CD4-positive, alpha-beta T cell treated with Interleukin-17A for 1 hour (primary cell): Measurements from ENCODE around the gene HPSE2.
"Not testable (repeated sequence)": the region's sequence is repeated elsewhere in the genome, so short reads cannot be mapped to it uniquely, and the experiment has no call there.

Experiments used
- DNase-seq: peaks from one replicate; pipeline ENCODE4 v3.0.0-alpha.2; 2020

HPSE2 gene

DNA sequence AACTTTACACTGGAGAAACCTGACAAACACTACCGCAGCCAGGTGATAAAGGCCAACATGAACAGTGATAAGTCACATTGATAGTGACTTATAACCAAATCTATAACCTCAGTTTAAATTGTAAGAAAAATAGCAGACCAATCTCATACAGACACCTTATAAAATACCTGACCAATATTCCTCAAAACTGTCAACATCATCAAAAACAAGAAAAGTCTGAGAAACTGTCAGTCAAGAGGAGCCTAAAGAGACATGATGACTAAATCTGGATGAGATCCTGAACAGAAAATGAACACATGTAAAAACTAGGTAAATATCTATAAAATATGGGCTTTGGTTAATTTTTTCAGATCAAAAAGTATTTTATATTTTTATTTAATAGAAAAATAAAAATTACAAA is 233.3 kb downstream of the HPSE2 start:
- no peak for DNase-seq

DNA sequence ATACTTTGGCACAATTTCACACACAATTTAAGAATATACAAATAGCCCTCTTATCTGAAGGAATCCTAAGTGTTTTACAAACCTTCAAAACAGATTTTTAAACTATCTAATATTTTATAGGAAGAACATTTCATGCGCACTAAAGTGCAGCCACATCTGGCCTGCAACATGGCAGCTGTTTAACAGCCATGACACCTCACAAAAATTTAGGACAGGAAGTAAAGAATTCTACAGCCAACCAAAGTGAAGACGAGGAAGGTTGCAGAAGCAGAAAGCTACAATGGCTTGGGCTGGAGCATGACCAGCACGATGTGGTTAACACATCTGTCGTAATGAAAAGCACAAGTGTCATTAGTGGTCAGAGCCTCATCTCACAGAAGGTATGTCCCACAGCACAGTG is 238.1 kb downstream of the HPSE2 start:
- no peak for DNase-seq

DNA sequence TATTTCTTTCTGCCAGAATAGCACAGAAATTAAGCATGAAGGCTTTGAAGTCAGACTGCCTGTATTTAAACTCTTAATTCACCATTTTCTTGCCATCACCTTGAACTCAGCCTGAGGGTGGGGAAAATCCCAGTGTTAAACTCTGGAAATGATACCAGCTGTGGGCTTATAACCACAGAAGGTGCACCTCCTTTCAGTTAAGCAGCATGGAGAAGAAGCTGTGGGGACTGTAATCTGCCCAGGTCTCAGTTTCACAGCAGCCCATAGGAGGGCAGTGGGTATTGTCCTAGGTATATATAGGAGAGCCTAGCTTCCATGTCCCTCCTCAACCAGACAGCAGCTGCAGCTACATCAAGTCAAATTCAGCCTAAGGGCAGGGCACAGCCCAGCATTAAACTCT is 241.6 kb downstream of the HPSE2 start:
- DNase-seq: no peak

DNA sequence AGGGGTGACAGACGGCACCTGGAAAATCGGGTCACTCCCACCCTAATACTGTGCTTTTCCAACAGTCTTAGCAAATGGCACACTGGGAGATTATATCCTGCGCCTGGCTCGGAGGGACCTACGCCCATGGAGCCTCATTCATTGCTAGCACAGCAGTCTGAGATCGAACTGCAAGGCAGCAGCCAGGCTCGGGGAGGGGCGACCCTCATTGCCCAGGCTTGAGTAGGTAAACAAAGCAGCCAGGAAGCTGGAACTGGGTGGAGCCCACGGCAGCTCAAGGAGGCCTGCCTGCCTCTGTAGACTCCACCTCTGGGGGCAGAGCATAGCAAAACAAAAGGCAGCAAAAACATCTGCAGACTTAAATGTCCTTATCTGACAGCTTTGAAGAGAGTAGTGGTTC is 251.9 kb downstream of the HPSE2 start:
- DNase-seq: not testable (repeated sequence)

DNA sequence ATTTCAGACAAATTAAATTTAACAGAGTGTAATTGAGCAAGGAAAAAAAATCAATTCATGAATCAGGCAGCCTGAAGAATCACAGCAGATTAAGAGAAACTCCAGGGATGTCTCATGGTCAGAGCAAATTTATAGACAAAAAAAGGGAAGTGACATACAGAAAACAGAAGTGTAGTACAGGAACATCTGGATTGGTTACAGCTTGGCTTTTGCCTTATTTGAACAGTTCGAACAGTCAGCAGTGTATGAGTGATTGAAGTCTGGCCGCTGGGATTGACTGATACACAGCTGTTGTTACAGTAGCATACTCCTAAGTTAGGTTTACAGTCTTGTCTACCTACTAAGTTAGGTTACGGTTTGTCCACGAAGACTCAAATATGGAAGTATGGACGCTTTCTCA is 255.3 kb downstream of the HPSE2 start:
- no peak for DNase-seq

DNA sequence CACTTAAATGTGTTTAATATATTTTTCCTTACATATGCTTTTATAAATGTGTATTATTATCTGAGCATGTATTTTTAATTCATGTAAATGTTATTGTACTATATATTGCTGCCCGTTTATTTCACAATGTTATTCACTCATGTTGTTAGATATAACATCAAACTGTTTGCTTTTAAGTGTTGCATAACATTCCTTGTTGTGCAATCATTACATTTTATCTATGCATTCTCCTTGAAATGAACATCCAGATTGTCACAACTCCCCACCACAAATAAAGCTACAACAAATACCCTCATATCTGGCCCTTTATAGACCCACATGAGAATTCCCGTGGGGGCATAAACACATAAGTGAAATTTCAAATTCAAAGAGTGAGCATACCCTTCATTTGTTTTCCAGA is 264.2 kb downstream of the HPSE2 start:
- no peak for DNase-seq

DNA sequence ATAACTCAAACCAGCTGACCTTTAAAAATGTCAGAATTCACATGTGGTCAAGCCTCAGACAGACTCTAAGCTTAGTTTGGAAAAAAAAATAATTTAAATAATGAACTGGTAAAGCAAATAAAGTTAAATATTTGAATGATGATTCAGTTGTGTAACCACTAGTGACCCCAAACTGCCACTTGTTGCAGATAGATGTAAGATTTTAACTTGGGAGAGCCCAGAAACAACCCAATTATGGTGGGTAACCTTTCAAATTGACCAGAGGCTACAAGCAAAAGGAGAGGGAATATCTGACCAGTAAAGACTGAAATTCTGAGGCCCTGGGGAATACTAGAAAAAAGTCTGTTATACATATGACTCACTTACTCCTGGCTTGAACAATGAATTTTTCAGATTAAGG is 268.1 kb downstream of the HPSE2 start:
- DNase-seq: no peak

DNA sequence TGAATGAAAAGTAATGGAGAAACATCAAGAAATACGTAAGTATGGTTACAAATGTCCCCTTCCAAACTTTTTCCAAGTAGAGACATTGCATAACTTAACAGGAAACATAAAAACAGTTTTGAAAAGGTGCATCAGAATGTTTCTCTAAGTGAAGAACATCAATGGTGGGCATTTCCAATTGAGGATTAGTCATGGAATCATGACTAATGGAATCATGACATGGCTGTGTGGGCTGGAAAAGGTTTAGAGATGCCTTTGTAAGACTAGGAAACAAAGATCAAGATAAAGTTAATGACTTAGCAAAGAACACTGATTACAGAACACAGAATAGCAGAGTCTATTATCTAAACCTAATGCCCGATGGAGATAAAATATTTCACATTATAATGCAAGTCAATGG is 272.0 kb downstream of the HPSE2 start:
- no peak for DNase-seq

DNA sequence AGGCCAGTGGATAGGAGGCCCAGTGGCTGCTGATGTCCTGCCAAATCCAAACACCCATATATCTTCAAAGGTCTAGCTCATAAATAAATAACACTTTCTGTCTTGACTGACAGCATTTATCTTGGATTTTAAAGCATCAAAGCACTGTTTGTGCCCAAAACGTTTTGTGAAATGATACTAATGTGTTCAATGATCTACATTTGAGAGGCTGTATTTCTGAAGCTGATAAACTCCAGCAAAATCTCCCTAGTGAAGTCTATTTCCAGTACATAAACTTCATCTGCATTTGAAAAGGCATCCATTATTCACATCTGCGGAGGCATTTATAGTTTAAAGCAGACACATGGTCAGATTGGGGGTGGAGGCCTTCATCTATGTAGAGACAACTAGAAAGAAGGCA is 276.3 kb downstream of the HPSE2 start:
- no peak for DNase-seq

DNA sequence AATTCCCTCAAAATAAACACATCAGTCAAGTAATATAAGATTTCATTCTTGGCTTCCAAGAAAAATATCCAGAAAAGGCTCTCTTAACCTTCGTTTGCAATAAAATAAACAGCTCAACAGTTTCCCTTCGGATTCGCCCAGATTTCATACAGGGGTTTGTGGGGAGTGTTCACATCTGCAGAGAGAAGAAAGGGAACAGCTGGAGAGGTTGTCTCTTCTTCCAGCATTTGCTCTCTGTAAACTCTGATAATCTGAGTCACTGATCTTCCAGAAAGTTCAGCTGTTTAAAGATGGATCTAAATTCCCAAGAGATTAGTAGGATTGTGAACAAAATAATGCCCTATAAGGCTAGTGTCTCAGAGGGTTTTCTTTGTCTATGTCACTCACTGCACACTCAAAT is 277.9 kb downstream of the HPSE2 start:
- no peak for DNase-seq

DNA sequence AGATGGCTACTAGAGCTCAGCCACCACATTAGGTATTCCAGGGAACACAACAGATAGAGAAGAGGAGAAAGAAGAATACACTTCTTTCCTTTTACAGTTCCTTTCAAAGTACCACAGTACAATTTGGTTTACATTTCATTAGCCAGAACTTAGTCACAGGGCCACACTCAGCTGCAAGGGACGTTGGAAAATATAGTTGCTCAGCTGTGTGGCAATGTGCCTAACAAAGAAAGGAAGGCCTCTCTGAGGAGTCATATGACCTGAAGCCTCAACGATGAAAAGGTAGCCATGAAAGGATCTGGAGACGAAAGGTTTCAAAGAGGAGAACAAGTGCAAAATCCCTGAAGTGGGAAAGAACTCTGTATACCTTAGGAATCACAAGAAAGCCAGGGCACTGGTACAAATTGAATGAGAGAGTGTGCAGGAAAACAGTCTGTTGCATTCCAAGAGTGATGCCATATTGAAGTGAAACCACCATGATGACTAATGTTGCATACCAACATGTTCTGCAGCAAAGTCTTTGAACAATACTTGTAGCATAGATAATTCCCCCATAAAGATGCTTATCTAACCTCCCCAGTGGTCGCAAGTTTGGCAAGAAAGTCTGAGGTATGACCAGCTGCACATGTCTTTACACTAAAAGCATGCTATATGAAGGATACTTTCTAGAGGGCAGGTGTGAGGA is 278.9 kb downstream of the HPSE2 start:
- DNase-seq: no peak

DNA sequence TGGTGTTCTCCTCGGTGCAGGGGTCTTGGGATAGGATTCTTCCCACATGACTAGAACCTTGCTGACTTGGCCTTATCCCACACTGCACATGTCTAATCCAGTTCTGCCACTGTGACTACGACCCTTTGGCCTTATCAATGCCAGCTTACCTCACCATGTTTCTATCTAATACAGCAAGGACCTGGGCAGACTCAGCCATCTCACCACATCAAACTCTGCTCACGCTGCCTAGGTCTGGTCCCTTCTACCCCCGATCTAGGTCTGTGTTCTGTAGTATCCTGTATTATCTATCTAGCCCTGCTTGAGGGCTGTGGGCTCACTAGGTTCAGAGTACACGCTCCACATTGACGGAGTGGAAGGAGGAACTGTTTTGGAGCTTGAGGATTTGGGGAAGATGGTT is 282.4 kb downstream of the HPSE2 start:
- DNase-seq: no peak

DNA sequence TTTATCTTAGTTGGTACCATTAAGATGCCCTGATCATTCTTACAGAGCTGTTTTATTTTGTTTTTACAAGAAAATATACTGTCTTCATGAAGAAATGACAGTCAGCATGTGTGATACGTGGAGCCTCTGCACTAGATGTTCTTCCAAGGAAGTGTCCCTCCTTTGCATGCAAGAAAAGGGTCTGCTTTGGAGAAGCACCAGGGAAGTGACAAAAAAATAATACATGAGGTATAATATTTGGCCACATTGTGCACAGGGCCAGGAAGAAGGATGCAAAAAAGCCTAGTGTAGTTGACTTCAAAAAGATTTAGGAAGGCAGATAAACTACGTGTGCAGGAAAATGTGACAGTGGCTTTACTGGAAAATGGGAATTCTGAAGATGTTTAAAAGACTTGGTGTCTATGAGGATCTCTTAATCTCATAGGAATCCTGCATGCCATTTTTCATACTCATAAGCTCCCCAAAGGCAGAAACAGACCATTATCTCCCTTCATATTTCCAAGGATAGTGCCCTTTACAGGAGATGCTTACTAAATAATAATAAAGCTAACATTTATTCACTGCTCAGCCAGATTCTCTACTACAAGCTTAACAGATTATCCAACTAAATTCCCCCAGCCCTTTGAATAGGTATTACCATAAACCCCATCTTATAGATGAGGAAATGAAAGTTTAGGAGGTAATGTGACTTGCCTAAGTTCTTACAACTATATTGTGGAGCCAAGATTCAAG is 284.2 kb downstream of the HPSE2 start:
- DNase-seq: no peak

DNA sequence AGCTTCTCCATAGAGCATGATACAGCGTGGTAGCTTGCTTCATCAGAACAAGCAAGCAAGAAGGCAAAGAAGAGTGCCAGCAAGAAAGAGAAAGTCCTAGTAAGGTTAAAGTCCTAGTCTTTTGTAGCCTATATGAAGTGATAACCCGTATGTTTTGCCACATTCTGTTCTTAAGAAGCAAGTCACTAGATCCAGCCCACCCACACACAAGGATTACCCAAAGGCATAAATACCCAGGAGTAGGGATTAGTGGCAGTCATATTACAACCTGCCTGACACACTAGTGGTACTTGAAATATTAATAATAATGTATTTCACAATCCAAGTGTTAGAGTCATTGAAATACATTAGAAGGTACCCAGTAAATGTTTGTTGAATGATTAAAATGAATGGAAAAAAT is 285.5 kb downstream of the HPSE2 start:
- no peak for DNase-seq

DNA sequence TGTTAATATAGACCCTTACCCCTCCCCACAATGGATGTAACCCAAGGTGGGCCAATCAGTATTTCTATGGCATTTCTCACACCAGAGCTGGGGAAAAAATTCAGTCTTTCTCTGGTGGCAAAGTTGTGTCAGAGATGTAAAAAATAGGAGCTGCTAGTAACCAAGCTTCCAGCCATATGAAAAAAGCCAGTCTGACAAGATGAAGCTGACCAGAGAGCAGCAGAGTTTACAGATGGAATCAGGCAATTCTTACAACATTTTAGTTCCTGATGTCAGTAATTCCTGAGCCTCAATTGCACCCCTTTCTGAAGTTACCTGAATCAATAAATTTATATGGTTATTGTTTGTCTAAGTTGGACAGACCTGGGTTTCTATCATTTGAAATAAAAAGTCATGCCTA is 286.3 kb downstream of the HPSE2 start:
- no peak for DNase-seq

DNA sequence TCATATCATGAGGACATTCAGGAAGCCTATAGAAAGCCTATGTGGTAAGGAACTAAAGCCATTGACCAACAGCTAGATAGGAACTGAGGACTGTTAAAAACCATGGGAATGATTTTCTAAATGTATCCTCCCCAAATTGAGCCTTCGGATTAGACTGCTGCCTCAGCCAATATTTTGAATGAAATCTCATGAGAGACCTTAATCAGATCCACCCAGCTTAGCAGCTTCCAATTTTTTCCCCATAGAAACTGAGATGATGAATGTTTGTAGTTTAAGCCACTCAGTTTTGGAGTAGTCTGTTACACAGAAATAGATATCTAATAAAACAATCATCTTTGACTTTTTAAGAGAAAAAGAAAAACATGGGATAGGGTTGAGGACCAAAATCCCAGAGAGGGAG is 292.0 kb downstream of the HPSE2 start:
- DNase-seq: no peak

DNA sequence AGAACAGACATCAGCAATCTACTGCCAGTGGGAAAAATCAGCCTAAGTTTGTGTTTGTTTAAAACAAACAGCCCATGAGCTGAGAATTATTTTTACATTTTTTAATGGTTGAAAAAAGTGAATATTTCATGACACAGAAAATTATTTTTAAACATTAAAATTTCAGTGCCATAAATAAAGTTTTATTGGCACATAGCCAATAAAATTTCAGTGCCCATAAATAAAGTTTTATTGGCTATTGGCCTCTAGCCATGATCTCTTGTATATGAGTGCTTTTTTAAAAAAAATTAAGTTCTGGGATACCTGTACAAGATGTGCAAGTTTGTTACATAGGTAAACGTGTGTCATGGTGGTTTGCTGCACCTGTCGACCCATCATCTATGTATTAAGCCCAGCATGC is 305.9 kb downstream of the HPSE2 start:
- DNase-seq: no peak

DNA sequence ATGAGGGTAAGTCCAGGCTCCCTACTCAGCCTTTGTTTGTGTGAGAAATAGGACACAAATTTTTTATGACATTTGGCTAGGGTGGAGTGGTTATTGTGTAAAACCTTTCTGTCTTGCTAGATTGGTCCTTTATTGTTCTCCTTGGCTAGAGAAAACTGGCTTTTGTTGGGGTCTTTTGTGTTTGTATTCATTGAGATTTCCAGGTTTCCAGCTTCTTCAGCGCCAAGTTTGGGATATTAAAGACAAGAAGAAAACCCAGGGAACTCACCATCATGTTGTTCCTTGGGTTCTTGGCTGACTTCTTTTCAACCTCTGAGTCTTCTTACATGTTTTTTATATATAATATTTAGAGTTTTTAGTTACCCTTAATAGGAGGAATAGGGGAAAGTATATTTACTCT is 310.0 kb downstream of the HPSE2 start:
- no peak for DNase-seq

DNA sequence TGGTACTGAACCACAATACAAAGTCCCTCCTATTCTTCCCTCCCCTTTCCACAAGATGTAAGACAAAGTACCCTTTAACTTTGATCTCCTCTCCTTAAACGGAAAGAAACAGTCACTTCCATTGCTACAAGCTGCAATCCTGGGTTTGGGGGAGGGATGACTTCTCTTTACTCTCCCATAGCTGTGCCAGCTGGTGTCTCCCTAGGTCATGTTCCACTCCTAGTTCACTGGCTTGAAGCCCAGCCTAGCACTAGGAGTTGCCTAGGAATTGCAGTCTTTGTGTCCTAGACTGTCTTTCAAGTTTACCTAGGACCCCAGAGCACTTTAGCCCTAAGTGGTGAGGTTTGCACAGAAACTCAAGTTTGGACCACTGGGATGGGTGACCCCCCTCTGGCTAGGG is 311.1 kb downstream of the HPSE2 start:
- DNase-seq: no peak

DNA sequence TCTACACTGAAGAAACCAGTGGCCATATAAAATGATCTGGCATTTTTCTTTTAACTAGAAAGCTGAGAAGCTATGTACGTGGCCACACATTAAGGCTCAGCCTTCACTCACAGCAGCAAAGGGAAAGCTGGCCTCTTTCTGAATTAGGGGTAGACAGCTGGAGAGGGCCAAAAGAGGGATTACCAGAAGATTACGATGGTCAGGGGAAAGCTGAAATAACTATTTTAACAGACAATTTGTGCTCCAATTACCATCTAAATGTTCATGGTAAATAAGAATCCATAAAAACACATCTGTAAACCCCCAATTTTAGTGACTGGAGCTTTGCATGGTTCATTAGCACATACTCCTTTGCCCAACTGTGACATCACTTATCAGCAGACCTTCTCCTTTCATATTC is 314.3 kb downstream of the HPSE2 start:
- DNase-seq: no peak

DNA sequence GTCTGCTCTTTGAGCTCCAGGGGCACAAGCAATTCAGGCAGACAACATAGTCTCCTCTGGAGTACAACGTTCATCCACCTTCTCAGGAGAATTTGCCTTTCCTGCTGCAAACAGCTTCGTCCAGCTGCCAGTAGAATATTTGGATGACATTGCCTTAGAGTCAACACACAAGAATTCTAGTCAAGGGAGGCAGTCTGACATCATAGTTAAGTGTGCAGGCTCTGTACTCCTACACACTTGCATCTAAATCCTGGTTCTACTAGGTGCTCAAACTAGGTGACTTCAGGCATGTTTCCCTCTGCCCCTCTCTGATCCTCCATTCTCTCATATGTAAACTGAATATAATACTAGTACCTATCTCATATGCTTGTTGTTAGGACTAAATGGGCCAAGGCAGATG is 314.8 kb downstream of the HPSE2 start:
- no peak for DNase-seq

DNA sequence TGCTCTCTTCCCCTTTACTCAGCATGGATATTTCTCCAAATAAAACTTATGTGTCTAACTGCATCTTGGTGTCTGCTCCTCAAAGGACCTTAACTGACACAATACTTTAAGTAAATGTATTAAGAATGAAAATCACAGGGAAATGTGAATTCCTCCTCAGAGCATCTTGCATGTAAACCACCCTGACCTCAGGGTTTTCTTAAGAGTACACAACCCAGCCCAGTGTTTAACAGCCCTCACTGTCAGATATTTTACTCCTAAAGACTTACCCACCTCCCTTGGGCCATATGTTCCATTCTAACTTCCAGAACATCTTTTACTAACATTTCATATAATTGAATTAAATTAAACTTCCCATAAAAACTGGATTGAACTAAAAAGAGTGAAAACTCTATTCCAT is 315.3 kb downstream of the HPSE2 start:
- DNase-seq: no peak

DNA sequence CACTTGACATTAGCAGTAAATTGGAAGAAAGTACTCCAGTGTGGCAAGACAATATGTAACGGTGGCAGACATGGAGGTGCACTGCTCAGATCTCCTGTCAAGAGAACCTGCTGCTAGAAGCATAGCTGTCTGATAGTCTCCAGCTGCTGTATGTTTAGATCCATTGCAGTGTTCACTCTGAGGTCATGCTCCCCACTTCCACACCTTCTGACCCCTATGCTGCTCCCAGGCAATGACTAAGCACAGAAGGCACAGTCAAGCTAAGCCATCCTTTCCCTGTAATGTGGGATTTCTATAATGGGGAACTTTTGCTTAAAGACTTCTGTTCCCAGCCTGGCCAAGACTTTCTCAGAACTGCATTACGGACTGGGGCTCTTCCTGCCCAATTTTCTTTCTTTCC is 315.8 kb downstream of the HPSE2 start:
- no peak for DNase-seq

DNA sequence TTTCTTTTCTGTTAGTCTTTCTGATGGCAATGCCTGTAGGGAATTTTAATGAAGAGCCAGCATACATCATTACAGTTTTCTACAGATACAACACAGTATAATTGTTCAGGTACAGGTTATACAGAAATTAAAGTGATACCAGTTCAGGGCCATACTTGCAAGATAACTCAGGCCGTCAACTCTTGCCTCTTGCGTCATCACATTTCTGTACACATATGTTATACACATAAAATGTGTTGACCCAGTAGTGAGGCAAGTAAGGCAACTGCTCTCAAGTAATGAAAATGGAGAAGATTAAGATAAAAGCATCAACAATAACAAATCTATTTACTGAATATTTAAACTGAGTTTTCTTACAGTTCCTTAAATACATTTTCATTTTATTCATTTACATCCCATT is 317.8 kb downstream of the HPSE2 start:
- DNase-seq: no peak

DNA sequence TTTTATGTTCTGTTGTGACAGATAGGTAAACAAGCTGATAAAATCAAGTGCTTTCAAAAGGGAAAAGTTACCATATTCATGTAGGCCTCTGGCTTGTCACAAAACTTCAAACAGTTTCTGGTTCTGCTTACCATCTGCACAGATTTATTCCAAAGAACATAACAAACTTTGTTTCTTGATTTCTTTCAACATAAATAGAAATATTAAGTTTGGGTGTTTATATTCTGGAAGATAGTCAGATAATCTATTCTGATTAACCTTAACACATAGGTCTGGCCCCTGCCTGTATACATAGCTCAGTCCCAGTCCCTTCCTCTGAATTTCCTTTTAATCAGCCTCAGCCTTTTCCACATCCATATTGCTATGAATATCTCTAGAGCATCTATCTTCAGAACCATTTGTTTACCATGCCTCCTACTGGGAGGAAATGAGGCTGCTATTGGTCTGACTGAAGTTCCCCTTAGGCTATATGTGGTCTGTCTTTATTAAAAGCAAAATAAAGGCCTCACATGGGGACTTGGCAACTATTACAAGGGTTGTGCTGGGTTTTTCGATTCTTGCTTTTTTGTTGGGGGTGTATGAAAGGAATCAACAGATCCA is 319.0 kb downstream of the HPSE2 start:
- no peak for DNase-seq
